22Rv1 (cell line): Measurements from ENCODE around the gene C12orf76.

Experiments
- H3K27ac ChIP-seq: fragments of 450-650 bp; 2 replicates; pipeline ENCODE4 v1.5.1; 2017
- CTCF ChIP-seq: fragments of 450-650 bp; IDR thresholded peaks from 2 replicates; pipeline ENCODE4 v1.5.1; 2017; ENCODE audit warnings: mild to moderate bottlenecking
- ZFX ChIP-seq: fragments of 450-650 bp; IDR thresholded peaks from 2 replicates; pipeline ENCODE4 v1.6.1; 2017; ENCODE audit warnings: antibody characterized with exemption, borderline replicate concordance

C12orf76 gene

GRCh38 chr12:110046451-110047187 lies 1.7 kb downstream of the C12orf76 start:
- TF ChIP-seq CTCF (no peak), ZFX (no peak)
- H3K27ac ChIP-seq = no peak overlapping the region

GRCh38 chr12:110042264-110042663 lies 6.1 kb downstream of the C12orf76 start:
- H3K27ac ChIP-seq = peak overlapping the region; percentile 43
- TF ChIP-seq ZFX (no peak), CTCF (no peak)

GRCh38 chr12:110039085-110039807 lies 9.1 kb downstream of the C12orf76 start:
- TF ChIP-seq CTCF (no peak), ZFX (no peak)
- H3K27ac ChIP-seq = peak overlapping the region; percentile 81

- H3K27ac ChIP-seq = peak overlapping the region; percentile 81
- TF ChIP-seq ZFX = no peak
Observed at GRCh38 chr12:110038741-110039084, 9.6 kb downstream of the C12orf76 start.

- H3K27ac ChIP-seq = no peak overlapping the region
Observed at GRCh38 chr12:110037315-110037714, 11.0 kb downstream of the C12orf76 start.

GRCh38 chr12:110035534-110036104 lies 12.7 kb downstream of the C12orf76 start:
- H3K27ac ChIP-seq = no peak overlapping the region
- TF ChIP-seq CTCF = no peak

More at GRCh38 chr12:110037315-110037714, 11.0 kb downstream of the C12orf76 start:
- TF ChIP-seq CTCF = no peak
- no peak for TF ChIP-seq ZFX

GRCh38 chr12:110033888-110034287 lies 14.4 kb downstream of the C12orf76 start:
- no peak overlapping the region for H3K27ac ChIP-seq
- TF ChIP-seq CTCF (no peak), ZFX (no peak)
